ENCODE measurements around the gene HUWE1.

DNA sequence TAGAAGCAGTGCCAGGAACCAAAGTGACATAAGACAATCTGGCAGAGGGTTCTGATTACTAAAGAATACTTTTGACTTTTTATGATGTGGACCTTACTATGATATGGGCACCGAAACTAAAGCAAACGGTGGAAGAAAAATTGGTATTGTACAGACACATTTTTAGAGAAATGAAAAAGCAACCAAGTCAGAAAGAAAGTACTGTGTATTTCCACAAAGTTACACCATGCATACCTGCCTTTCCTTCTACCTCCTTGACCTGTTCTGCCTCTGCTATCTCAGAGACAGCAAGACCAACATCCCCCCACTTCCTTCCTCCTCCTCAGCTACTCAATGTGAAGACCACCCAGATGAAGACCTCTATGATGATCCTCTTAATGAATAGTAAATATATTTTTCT is 88.3 kb downstream of the HUWE1 start:
- TF ChIP-seq ZNF121 (CRISPR knock-in tag; IDR thresholded peaks at IDR 0.05) (no peak), SP1 (CRISPR knock-in tag; conservative IDR thresholded peaks at IDR 0.05) (no peak), JUN (CRISPR knock-in tag; IDR thresholded peaks at IDR 0.05) (no peak), NR3C1 (CRISPR knock-in tag; conservative IDR thresholded peaks at IDR 0.05; ENCODE audit: low read depth) (no peak), FOXK1 (CRISPR knock-in tag; IDR thresholded peaks at IDR 0.05) (no peak), TEAD4 (CRISPR knock-in tag; IDR thresholded peaks at IDR 0.05) (no peak), ETV6 (CRISPR knock-in tag; IDR thresholded peaks at IDR 0.05) (no peak)
- TF ChIP-seq, protein P1, sequence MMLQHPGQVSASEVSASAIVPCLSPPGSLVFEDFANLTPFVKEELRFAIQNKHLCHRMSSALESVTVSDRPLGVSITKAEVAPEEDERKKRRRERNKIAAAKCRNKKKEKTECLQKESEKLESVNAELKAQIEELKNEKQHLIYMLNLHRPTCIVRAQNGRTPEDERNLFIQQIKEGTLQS (CRISPR knock-in tag; conservative IDR thresholded peaks at IDR 0.05): no peak
- TF ChIP-seq, protein P2, sequence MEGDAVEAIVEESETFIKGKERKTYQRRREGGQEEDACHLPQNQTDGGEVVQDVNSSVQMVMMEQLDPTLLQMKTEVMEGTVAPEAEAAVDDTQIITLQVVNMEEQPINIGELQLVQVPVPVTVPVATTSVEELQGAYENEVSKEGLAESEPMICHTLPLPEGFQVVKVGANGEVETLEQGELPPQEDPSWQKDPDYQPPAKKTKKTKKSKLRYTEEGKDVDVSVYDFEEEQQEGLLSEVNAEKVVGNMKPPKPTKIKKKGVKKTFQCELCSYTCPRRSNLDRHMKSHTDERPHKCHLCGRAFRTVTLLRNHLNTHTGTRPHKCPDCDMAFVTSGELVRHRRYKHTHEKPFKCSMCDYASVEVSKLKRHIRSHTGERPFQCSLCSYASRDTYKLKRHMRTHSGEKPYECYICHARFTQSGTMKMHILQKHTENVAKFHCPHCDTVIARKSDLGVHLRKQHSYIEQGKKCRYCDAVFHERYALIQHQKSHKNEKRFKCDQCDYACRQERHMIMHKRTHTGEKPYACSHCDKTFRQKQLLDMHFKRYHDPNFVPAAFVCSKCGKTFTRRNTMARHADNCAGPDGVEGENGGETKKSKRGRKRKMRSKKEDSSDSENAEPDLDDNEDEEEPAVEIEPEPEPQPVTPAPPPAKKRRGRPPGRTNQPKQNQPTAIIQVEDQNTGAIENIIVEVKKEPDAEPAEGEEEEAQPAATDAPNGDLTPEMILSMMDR (IDR thresholded peaks at IDR 0.05): no peak
- TF ChIP-seq, protein P3, sequence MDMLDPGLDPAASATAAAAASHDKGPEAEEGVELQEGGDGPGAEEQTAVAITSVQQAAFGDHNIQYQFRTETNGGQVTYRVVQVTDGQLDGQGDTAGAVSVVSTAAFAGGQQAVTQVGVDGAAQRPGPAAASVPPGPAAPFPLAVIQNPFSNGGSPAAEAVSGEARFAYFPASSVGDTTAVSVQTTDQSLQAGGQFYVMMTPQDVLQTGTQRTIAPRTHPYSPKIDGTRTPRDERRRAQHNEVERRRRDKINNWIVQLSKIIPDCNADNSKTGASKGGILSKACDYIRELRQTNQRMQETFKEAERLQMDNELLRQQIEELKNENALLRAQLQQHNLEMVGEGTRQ (CRISPR knock-in tag; IDR thresholded peaks at IDR 0.05): no peak
- TF ChIP-seq, protein P4, sequence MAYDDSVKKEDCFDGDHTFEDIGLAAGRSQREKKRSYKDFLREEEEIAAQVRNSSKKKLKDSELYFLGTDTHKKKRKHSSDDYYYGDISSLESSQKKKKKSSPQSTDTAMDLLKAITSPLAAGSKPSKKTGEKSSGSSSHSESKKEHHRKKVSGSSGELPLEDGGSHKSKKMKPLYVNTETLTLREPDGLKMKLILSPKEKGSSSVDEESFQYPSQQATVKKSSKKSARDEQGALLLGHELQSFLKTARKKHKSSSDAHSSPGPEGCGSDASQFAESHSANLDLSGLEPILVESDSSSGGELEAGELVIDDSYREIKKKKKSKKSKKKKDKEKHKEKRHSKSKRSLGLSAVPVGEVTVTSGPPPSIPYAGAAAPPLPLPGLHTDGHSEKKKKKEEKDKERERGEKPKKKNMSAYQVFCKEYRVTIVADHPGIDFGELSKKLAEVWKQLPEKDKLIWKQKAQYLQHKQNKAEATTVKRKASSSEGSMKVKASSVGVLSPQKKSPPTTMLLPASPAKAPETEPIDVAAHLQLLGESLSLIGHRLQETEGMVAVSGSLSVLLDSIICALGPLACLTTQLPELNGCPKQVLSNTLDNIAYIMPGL (CRISPR knock-in tag; IDR thresholded peaks at IDR 0.05): no peak
- TF ChIP-seq, protein P5, sequence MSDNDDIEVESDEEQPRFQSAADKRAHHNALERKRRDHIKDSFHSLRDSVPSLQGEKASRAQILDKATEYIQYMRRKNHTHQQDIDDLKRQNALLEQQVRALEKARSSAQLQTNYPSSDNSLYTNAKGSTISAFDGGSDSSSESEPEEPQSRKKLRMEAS (CRISPR knock-in tag; IDR thresholded peaks at IDR 0.05): no peak
